HG02798 (cell line): ENCODE measurements around the gene NECAB3.
"Not testable (repeated sequence)": the region's sequence is repeated elsewhere in the genome, so short reads cannot be mapped to it uniquely, and the experiment has no call there.

Experiments
- ATAC-seq: cut with Tn5 transposase; IDR thresholded peaks from one replicate; pipeline ENCODE4 v1.9.1; 2021; ENCODE audit warnings: mild to moderate bottlenecking; ENCODE audit not compliant: unreplicated experiment, poor library complexity

The NECAB3 gene

GRCh38 chr20:33698966-33699365, 24.7 kb upstream of the NECAB3 start:
- ATAC-seq: not testable (repeated sequence)

- ATAC-seq: no peak
Measured at GRCh38 chr20:33697129-33697528, 22.9 kb upstream of the NECAB3 start.

- ATAC-seq: no peak
Measured at GRCh38 chr20:33696448-33696847, 22.2 kb upstream of the NECAB3 start.

GRCh38 chr20:33694639-33695012, 20.4 kb upstream of the NECAB3 start:
- no peak for ATAC-seq

GRCh38 chr20:33693741-33694638, 19.8 kb upstream of the NECAB3 start:
- ATAC-seq: no peak

- no peak for ATAC-seq
Measured at GRCh38 chr20:33693289-33693688, 19.1 kb upstream of the NECAB3 start.

GRCh38 chr20:33689973-33690372, 15.7 kb upstream of the NECAB3 start:
- no peak for ATAC-seq

- no peak for ATAC-seq
Measured at GRCh38 chr20:33689493-33689892, 15.3 kb upstream of the NECAB3 start.

GRCh38 chr20:33688938-33689424, 14.8 kb upstream of the NECAB3 start:
- no peak for ATAC-seq

- ATAC-seq: no peak
Measured at GRCh38 chr20:33687993-33688937, 14.0 kb upstream of the NECAB3 start.

- no peak for ATAC-seq
Measured at GRCh38 chr20:33687370-33687915, 13.2 kb upstream of the NECAB3 start.

GRCh38 chr20:33686984-33687366, 12.7 kb upstream of the NECAB3 start:
- no peak for ATAC-seq

GRCh38 chr20:33686100-33686983, 12.1 kb upstream of the NECAB3 start, which contains the start of gene E2F1:
Gene E2F1, minus strand, starts transcription at chr20:33686385. Its CDS starts 121 bp downstream, at chr20:33686264.
- ATAC-seq: peak; percentile 89

GRCh38 chr20:33685328-33686099, 11.3 kb upstream of the NECAB3 start:
- peak; percentile 32 for ATAC-seq

- ATAC-seq: no peak
Measured at GRCh38 chr20:33684533-33685327, 10.5 kb upstream of the NECAB3 start.

- ATAC-seq: no peak
Measured at GRCh38 chr20:33681728-33682353, 7.6 kb upstream of the NECAB3 start.

- ATAC-seq: no peak
Measured at GRCh38 chr20:33681288-33681687, 7.1 kb upstream of the NECAB3 start.

- ATAC-seq: no peak
Measured at GRCh38 chr20:33680686-33681085, 6.5 kb upstream of the NECAB3 start.
